Small intestine (tissue), 7 donors: ENCODE data around the gene FUT8. TPM values are rescaled to one million over a fixed set of nuclear protein-coding genes. Genes with fewer than 3 reads are reported as not detected.

Experiments used
- DNase-seq, 2 donors: peaks; one replicate each; pipeline versions ENCODE4 v3.0.0 to v3.0.0-alpha.2; 2013
- FAIRE-seq: peaks from 2 replicates; lab custom pipeline; 2012; peaks lifted over from hg19 to GRCh38; lab: Jason Lieb, UNC
- H3K27ac ChIP-seq, 3 donors: one replicate each; pipeline ENCODE4 v1.5.1; 2013; ENCODE audit warnings: low read length in 2 of 3, mild to moderate bottlenecking in 2 of 3, control low read depth in 1 of 3, inconsistent platforms in 1 of 3, low read depth in 1 of 3, moderate library complexity in 1 of 3
- H3K27me3 ChIP-seq, 3 donors: one replicate each; pipeline ENCODE4 v1.6.1; 2013; ENCODE audit warnings: low read length in 3 of 3, inconsistent platforms in 1 of 3; ENCODE audit not compliant: control insufficient read depth in 3 of 3, insufficient read depth in 3 of 3
- H3K36me3 ChIP-seq, 3 donors: one replicate each; pipeline ENCODE4 v1.6.1; 2013; ENCODE audit warnings: low read length in 3 of 3, inconsistent platforms in 1 of 3, low read depth in 1 of 3, mild to moderate bottlenecking in 1 of 3, moderate library complexity in 1 of 3; ENCODE audit not compliant: control insufficient read depth in 3 of 3, insufficient read depth in 2 of 3
- H3K4me1 ChIP-seq, 3 donors: one replicate each; pipeline ENCODE4 v1.6.1; 2013; ENCODE audit warnings: low read length in 2 of 3, inconsistent platforms in 1 of 3, low read depth in 1 of 3, mild to moderate bottlenecking in 1 of 3, moderate library complexity in 1 of 3; ENCODE audit not compliant: control insufficient read depth in 3 of 3, insufficient read depth in 2 of 3
- H3K4me3 ChIP-seq, 3 donors: one replicate each; pipeline ENCODE4 v1.5.1; 2013; ENCODE audit warnings: low read length in 3 of 3, control low read depth in 1 of 3, inconsistent platforms in 1 of 3, low read depth in 1 of 3, mild to moderate bottlenecking in 1 of 3, moderate library complexity in 1 of 3
- H3K9me3 ChIP-seq, 2 donors: one replicate each; pipeline ENCODE4 v1.6.1; 2013; ENCODE audit warnings: low read depth in 1 of 2, low read length in 1 of 2; ENCODE audit not compliant: control insufficient read depth in 2 of 2, insufficient read depth in 1 of 2
- WGBS, 3 donors: extraction: QIAGEN DNeasy Blood & Tissue Kit; methylation state at CpG; one replicate each; pipeline ENCODE4 v1.1.7; 2013; 5-methylcytosine and 5-hydroxymethylcytosine counted together
- polyA plus RNA-seq, 4 donors: library from polyadenylated mRNA; stranded (reverse) in 3 of 4; unstranded in 1 of 4; fragments of 200-250 nt in 3 of 4; fragments of 120-200 nt in 1 of 4; gene quantifications; one replicate each; pipeline versions ENCODE4 v1.2.1 to v1.2.3, GENCODE V29; 2013
- donor health status: healthy with polysubstance abuse.
- donor health status: control.
- donor health status: control.
- donor health status: Bipolar disorder and iron deficiency.
- donor health status: healthy.

FUT8 gene
- polyA plus RNA-seq, 4 donors, result 4.7 to 81.3 (median 28.6) TPM

GRCh38 chr14:65491274-65491673 is 78.7 kb downstream of the FUT8 start:
- DNase-seq (no peak), FAIRE-seq (no peak)
- no peaks in the 10 kb centered on the region for H3K4me1 ChIP-seq
- no peak overlapping the region for H3K4me3 ChIP-seq
- WGBS, 3 donors, result 85 to 96% (median 90%) methylated on average over 1 of the region's 1 CpG
- H3K9me3 ChIP-seq, result peaks cover 0 to 1% of the 10 kb centered on the region in 2 donors
- no peaks in the 10 kb centered on the region for H3K36me3 ChIP-seq
- H3K27me3 ChIP-seq, result no peaks in the 10 kb centered on the region
- no peak overlapping the region for H3K27ac ChIP-seq

GRCh38 chr14:65492266-65492665 is 79.7 kb downstream of the FUT8 start:
- Histone ChIP-seq H3K4me1 (no peaks in the 10 kb centered on the region), H3K27me3 (no peaks in the 10 kb centered on the region), H3K4me3 (no peak overlapping the region), H3K27ac (no peak overlapping the region), H3K9me3 (peaks cover 0 to 3% of the 10 kb centered on the region in 2 donors), H3K36me3 (no peaks in the 10 kb centered on the region)
- no peak for DNase-seq
- no peak for FAIRE-seq
- WGBS, 3 donors, result 92 to 96% (median 96%) methylated on average over 3 of the region's 3 CpGs

- peak; percentile 62 for FAIRE-seq
These were observed 82.7 kb downstream of the FUT8 start for GRCh38 chr14:65495196-65495595.

GRCh38 chr14:65496178-65496993 is 83.9 kb downstream of the FUT8 start:
- Histone ChIP-seq H3K27ac (no peak overlapping the region), H3K9me3 (peaks cover 0 to 3% of the 10 kb centered on the region in 2 donors), H3K36me3 (no peaks in the 10 kb centered on the region), H3K27me3 (no peaks in the 10 kb centered on the region), H3K4me3 (no peak overlapping the region), H3K4me1 (peaks cover 0 to 3% (median 0%) of the 10 kb centered on the region in 3 donors)
- FAIRE-seq, result no peak
- 92 to 94% (median 93%) methylated on average over 6 of the region's 6 CpGs for WGBS, 3 donors
- no peak for DNase-seq

More at GRCh38 chr14:65495196-65495595, 82.7 kb downstream of the FUT8 start:
- H3K27me3 ChIP-seq, result no peaks in the 10 kb centered on the region
- no peak for DNase-seq
- H3K36me3 ChIP-seq, result no peaks in the 10 kb centered on the region
- no peak overlapping the region for H3K4me3 ChIP-seq
- 50 to 76% (median 51%) methylated on average over 1 of the region's 1 CpG for WGBS, 3 donors
- peaks cover 0 to 3% of the 10 kb centered on the region in 2 donors for H3K9me3 ChIP-seq
- no peaks in the 10 kb centered on the region for H3K4me1 ChIP-seq
- H3K27ac ChIP-seq, result no peak overlapping the region

GRCh38 chr14:65499138-65499537 is 86.6 kb downstream of the FUT8 start:
- Histone ChIP-seq H3K27ac (no peak overlapping the region), H3K4me3 (no peak overlapping the region), H3K27me3 (no peaks in the 10 kb centered on the region), H3K9me3 (peaks cover 0 to 3% of the 10 kb centered on the region in 2 donors), H3K4me1 (peaks cover 0 to 3% (median 0%) of the 10 kb centered on the region in 3 donors), H3K36me3 (no peaks in the 10 kb centered on the region)
- DNase-seq (no peak), FAIRE-seq (no peak)

GRCh38 chr14:65500075-65500474 is 87.5 kb downstream of the FUT8 start:
- WGBS, 3 donors, result 94 to 98% (median 97%) methylated on average over 4 of the region's 4 CpGs
- H3K4me1 ChIP-seq, result peaks cover 0 to 3% (median 0%) of the 10 kb centered on the region in 3 donors
- peaks cover 0 to 3% of the 10 kb centered on the region in 2 donors for H3K9me3 ChIP-seq
- H3K27me3 ChIP-seq, result no peaks in the 10 kb centered on the region
- H3K4me3 ChIP-seq, result no peak overlapping the region
- DNase-seq (no peak), FAIRE-seq (no peak)
- no peaks in the 10 kb centered on the region for H3K36me3 ChIP-seq
- no peak overlapping the region for H3K27ac ChIP-seq

GRCh38 chr14:65501328-65501727 is 88.8 kb downstream of the FUT8 start:
- no peak for DNase-seq
- Histone ChIP-seq H3K27me3 (no peaks in the 10 kb centered on the region), H3K27ac (no peak overlapping the region), H3K36me3 (no peaks in the 10 kb centered on the region), H3K9me3 (peaks cover 0 to 1% of the 10 kb centered on the region in 2 donors), H3K4me1 (peaks cover 0 to 3% (median 0%) of the 10 kb centered on the region in 3 donors), H3K4me3 (no peak overlapping the region)
- no peak for FAIRE-seq

- Histone ChIP-seq H3K27me3 (no peaks in the 10 kb centered on the region), H3K4me1 (peaks cover 0 to 9% (median 3%) of the 10 kb centered on the region in 3 donors), H3K36me3 (no peaks in the 10 kb centered on the region), H3K4me3 (no peak overlapping the region), H3K9me3 (no peaks in the 10 kb centered on the region), H3K27ac (no peak overlapping the region)
- DNase-seq (no peak), FAIRE-seq (no peak)
- 47 to 58% (median 49%) methylated on average over 1 of the region's 1 CpG for WGBS, 3 donors
These were observed 90.2 kb downstream of the FUT8 start for GRCh38 chr14:65502676-65503124.
